Right hindlimb (tissue), 1 donor: ENCODE measurements around the gene NR1D1.

Experiments used
- DNase-seq: peaks from one replicate; pipeline ENCODE4 v3.0.0-alpha.2; 2018

Gene NR1D1

GRCh38 chr17:40111221-40112128 is 11.1 kb upstream of the NR1D1 start:
- peak; percentile 95 for DNase-seq

GRCh38 chr17:40110026-40110845 is 9.8 kb upstream of the NR1D1 start:
- peak; percentile 29 for DNase-seq

- peak; percentile 16 for DNase-seq
Observed at GRCh38 chr17:40108970-40109824, 8.8 kb upstream of the NR1D1 start.

GRCh38 chr17:40107522-40108174 is 7.3 kb upstream of the NR1D1 start:
- DNase-seq = peak; percentile 41

GRCh38 chr17:40106760-40107521 is 6.6 kb upstream of the NR1D1 start:
- DNase-seq = peak; percentile 84

GRCh38 chr17:40105861-40106759 is 5.7 kb upstream of the NR1D1 start:
- DNase-seq = peak; percentile 41

GRCh38 chr17:40104594-40105486 is 4.5 kb upstream of the NR1D1 start:
- no peak for DNase-seq

GRCh38 chr17:40103688-40104087 is 3.3 kb upstream of the NR1D1 start:
- DNase-seq = no peak

- peak; percentile 39 for DNase-seq
Observed at GRCh38 chr17:40103071-40103661, 2.8 kb upstream of the NR1D1 start.

GRCh38 chr17:40101367-40102210 is 1.2 kb upstream of the NR1D1 start:
- no peak for DNase-seq

- DNase-seq = peak; percentile 94
Observed at GRCh38 chr17:40100669-40101366, 429 bp upstream of the NR1D1 start.

GRCh38 chr17:40099619-40100418 is 570 bp downstream of the NR1D1 start:
- no peak for DNase-seq

- peak; percentile 94 for DNase-seq
Observed at GRCh38 chr17:40098846-40099618, 1.4 kb downstream of the NR1D1 start.

- no peak for DNase-seq
Observed at GRCh38 chr17:40097931-40098845, 2.2 kb downstream of the NR1D1 start.
